Kidney epithelial cell (primary cell): ENCODE measurements around the gene ARL6IP5. TPM values are rescaled to one million over a fixed set of nuclear protein-coding genes. Genes with fewer than 3 reads are reported as not detected.

Experiments
- DNase-seq: peaks from one replicate; pipeline ENCODE4 v3.0.0-alpha.2; 2010; ENCODE audit warnings: low read depth
- H3K27me3 ChIP-seq: 2 replicates; pipeline ENCODE4 v1.6.0; 2011; ENCODE audit warnings: low read length; ENCODE audit not compliant: control insufficient read depth, insufficient read depth
- H3K36me3 ChIP-seq: 2 replicates; pipeline ENCODE4 v1.5.1; 2011; ENCODE audit warnings: low read length; ENCODE audit not compliant: control insufficient read depth, insufficient read depth
- H3K4me3 ChIP-seq: 2 replicates; pipeline ENCODE4 v1.5.1; 2011; ENCODE audit warnings: low read depth, mild to moderate bottlenecking, control low read depth, low read length
- total RNA-seq: library from RNA; depleted of rRNA; stranded (reverse); fragments of >200 nt; gene quantifications from 2 replicates; pipeline ENCODE4 v1.2.3, GENCODE V29; 2015
- TF ChIP-seq, protein P1 (sequence below): IDR thresholded peaks from 2 replicates; pipeline ENCODE4 v1.5.1; 2011; ENCODE audit warnings: mild to moderate bottlenecking, moderate library complexity, low read length, control low read depth, inconsistent platforms; ENCODE audit not compliant: insufficient read depth, poor library complexity, severe bottlenecking

Gene ARL6IP5
- total RNA-seq, 1 donor from 2014 or later = 86.6 TPM

DNA sequence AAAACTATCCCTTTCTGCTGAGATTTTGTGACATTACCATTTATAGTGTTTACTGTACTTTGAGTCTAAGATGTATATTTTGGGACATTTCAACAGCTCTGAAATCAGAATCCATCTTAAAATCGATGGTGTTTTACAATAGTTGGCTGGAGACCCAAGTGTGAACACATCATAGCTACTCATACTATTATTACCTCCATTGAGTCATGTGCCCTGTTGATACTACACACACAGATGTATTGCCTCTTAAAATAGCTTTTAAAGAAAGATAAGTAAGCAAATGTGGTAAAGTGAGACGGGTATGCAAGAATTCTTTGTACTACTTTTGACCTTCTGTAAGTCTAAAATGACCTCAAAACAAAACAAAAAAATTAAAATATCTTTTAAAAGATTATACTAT lies 31.0 kb downstream of the ARL6IP5 start:
- no peaks in the 10 kb centered on the region for H3K27me3 ChIP-seq
- TF ChIP-seq, protein P1, sequence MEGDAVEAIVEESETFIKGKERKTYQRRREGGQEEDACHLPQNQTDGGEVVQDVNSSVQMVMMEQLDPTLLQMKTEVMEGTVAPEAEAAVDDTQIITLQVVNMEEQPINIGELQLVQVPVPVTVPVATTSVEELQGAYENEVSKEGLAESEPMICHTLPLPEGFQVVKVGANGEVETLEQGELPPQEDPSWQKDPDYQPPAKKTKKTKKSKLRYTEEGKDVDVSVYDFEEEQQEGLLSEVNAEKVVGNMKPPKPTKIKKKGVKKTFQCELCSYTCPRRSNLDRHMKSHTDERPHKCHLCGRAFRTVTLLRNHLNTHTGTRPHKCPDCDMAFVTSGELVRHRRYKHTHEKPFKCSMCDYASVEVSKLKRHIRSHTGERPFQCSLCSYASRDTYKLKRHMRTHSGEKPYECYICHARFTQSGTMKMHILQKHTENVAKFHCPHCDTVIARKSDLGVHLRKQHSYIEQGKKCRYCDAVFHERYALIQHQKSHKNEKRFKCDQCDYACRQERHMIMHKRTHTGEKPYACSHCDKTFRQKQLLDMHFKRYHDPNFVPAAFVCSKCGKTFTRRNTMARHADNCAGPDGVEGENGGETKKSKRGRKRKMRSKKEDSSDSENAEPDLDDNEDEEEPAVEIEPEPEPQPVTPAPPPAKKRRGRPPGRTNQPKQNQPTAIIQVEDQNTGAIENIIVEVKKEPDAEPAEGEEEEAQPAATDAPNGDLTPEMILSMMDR = no peak
- no peak for DNase-seq
- no peak overlapping the region for H3K4me3 ChIP-seq
- H3K36me3 ChIP-seq = no peaks in the 10 kb centered on the region

DNA sequence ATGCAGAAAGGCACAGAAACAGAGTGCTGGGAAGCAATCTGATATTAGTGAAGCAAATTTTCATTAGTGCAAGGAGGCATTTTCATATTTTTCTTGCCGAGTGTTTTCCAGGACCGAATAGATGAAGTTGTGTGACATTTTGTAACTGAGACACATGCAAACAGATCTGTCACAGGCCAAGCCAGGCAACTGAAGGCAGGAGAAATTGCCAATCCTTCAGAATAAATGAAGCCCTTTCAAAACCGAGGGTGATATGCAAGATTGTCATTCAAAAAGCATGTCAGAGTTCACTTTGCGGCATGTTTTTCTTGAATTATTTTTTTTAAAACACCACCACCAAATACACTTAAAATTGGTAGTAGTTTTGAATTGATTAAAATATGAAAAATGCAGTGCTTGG lies 31.4 kb downstream of the ARL6IP5 start:
- TF ChIP-seq, protein P1 = no peak
- Histone ChIP-seq H3K27me3 (no peaks in the 10 kb centered on the region), H3K4me3 (no peak overlapping the region), H3K36me3 (no peaks in the 10 kb centered on the region)
- no peak for DNase-seq

DNA sequence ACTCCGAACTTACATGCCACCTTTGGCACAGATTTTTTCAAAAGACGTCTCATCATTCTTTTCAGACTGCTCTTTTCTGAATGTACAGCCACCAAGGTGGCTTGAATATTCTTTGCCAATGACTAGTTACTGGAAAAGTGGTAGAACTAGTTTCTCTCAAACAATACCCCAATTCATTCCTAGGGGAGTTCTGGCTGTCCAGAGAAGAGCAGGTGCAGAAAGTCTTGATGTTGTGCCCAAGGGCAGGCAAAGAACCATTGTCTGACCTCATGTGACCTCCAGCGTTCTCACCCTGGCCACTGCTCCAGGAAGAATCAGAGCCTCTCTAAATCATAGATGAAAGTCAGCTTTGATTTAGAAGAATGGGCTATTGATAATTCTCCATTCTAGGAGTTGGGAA lies 32.2 kb downstream of the ARL6IP5 start:
- DNase-seq = no peak
- Histone ChIP-seq H3K36me3 (no peaks in the 10 kb centered on the region), H3K27me3 (no peaks in the 10 kb centered on the region), H3K4me3 (no peak overlapping the region)
- TF ChIP-seq, protein P1 = no peak

DNA sequence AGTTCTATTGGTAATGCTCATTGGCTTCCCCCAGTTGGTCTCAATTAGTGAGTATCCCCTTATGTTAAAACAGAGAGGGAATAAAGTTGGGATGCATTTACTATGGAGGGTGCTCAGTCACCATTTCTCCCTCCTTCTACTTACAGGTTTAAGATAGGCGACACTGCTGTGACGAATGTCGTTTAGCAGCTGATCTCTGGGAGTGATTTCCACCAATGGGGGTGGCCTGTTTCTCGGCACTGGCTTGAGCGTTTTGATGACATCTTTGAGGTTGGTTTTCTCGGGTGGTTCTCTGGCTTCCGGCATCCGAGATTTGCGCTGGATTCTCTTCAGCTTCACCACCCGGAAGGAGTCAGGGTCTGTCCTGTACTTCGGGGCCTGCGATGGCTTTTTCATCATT lies 33.8 kb downstream of the ARL6IP5 start:
- no peaks in the 10 kb centered on the region for H3K36me3 ChIP-seq
- TF ChIP-seq, protein P1 = no peak
- no peak overlapping the region for H3K4me3 ChIP-seq
- DNase-seq = no peak
- H3K27me3 ChIP-seq = no peaks in the 10 kb centered on the region

DNA sequence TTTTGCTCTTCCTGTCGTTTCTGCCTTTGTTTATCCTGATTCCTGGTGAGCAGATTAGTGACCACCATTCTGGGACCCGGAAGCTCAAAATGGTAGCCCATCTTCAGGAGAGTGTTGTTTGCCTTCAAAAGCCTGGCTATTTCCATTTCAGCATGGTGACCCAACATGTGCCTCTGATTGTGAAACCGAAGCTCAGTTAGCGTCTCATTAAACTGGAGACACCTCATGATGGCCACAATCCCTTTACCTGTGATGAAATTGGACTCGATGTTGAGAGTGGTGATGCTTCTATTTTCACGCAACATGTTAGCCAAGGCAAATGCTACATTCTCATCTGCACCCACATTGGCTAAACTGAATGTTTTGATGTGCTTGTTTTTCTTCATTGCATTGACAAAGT lies 34.4 kb downstream of the ARL6IP5 start:
- TF ChIP-seq, protein P1 = no peak
- DNase-seq = no peak
- no peak overlapping the region for H3K4me3 ChIP-seq
- no peaks in the 10 kb centered on the region for H3K36me3 ChIP-seq
- H3K27me3 ChIP-seq = no peaks in the 10 kb centered on the region

DNA sequence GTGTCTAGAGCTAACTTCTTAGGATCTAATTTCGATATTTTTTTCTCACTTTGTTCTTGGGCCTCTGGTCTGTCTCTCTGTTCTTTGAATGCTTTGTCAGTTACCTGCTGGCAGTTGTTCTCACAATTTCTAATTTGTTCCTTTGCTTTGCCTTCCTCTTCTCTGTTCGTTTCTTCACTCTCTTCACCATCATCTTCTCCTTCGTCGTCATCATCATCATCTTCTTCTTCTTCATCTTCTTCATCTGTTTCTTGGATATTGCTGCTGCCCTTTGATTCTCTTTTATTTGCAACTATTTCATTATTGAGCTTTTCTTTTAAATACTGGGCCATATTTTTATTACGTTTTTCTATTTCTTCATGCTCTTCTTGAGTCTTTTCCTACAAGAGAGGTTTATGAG lies 34.9 kb downstream of the ARL6IP5 start:
- no peak for DNase-seq
- Histone ChIP-seq H3K4me3 (no peak overlapping the region), H3K36me3 (no peaks in the 10 kb centered on the region), H3K27me3 (no peaks in the 10 kb centered on the region)
- TF ChIP-seq, protein P1 = no peak
